HCT116 (cell line): Measurements from ENCODE around the gene ADD3. TPM values are rescaled to one million over a fixed set of nuclear protein-coding genes. Genes with fewer than 3 reads are reported as not detected.

Experiments used
- ATAC-seq: fragments of 200-7000 bp; cut with Tn5 transposase; 2 replicates; pipeline ENCODE4 v1.9.1; 2020; ENCODE audit warnings: mild to moderate bottlenecking, moderate library complexity
- BruUV-seq: library from RNA; stranded (reverse); fragments of 400-500 nt; replicated peaks from 2 replicates; lab custom pipeline; 2021; lab: Mats Ljungman, UMichigan
- CTCF ChIA-PET: fragments of 300-600 bp; sonication (Branson Sonifier 250); formaldehyde crosslinking; loops from one replicate; lab custom pipeline; 2021; ENCODE audit warnings: antibody characterized with exemption; lab: Charles Lee
- POLR2A ChIA-PET: fragments of 300-600, 350-600 bp; sonication (Branson Sonifier 250); formaldehyde crosslinking; loops from one replicate; lab custom pipeline; 2021; ENCODE audit warnings: antibody characterized with exemption; lab: Charles Lee
- RAD21 ChIA-PET, 2 experiments: fragments of 300-600 bp; sonication (Branson Sonifier 250); formaldehyde crosslinking; loops; one replicate each; lab custom pipeline; 2023; ENCODE audit warnings: low total read pairs in 2 of 2; ENCODE audit not compliant: uncharacterized antibody in 2 of 2, unreplicated experiment in 2 of 2, low non-redundant PET in 1 of 2; lab: Charles Lee
- DNase-seq: peaks from one replicate; pipeline ENCODE4 v3.0.0-alpha.2; 2010; ENCODE audit warnings: low read depth, low spot score
- H2AFZ ChIP-seq: fragments of 200-600 bp; shearing (Covaris generic), sonication (generic); 2 replicates; pipeline ENCODE4 v1.6.1; 2017; ENCODE audit warnings: low read depth, mixed run types, mixed read lengths, antibody characterized with exemption, low read length; ENCODE audit not compliant: poor library complexity, severe bottlenecking
- H3K27ac ChIP-seq: 2 replicates; pipeline ENCODE4 v1.5.1; 2012; ENCODE audit warnings: low read depth, low read length
- H3K27me3 ChIP-seq: fragments of 200-600 bp; sonication (generic); 2 replicates; pipeline ENCODE4 v1.6.1; 2016; ENCODE audit warnings: mixed run types, low read length, mixed read lengths; ENCODE audit not compliant: insufficient read depth
- H3K36me3 ChIP-seq, 2 experiments: fragments of 200-500 bp in 1 of 2; fragments of 200-600 bp in 1 of 2; sonication (Bioruptor generic) in 1 of 2; sonication (generic) in 1 of 2; 2 replicates each; pipeline versions ENCODE4 v1.5.1 to v1.6.1; 2014 to 2016; ENCODE audit warnings: low read length in 2 of 2, inconsistent platforms in 1 of 2, mixed read lengths in 1 of 2, mixed run types in 1 of 2; ENCODE audit not compliant: insufficient read depth in 2 of 2, control insufficient read depth in 1 of 2
- H3K4me1 ChIP-seq, 2 experiments: fragments of 200-600 bp in 1 of 2; sonication (generic) in 1 of 2; 2 replicates each; pipeline versions ENCODE4 v1.5.1 to v1.6.1; 2012 to 2017; ENCODE audit warnings: low read length in 2 of 2, inconsistent platforms in 1 of 2, mild to moderate bottlenecking in 1 of 2, mixed read lengths in 1 of 2, mixed run types in 1 of 2, moderate library complexity in 1 of 2; ENCODE audit not compliant: insufficient read depth in 2 of 2, control insufficient read depth in 1 of 2
- H3K4me2 ChIP-seq: fragments of 200-600 bp; sonication (generic); 2 replicates; pipeline ENCODE4 v1.6.1; 2017; ENCODE audit warnings: mixed run types, low read length, mixed read lengths
- H3K4me3 ChIP-seq, 2 experiments: fragments of 200-600 bp in 1 of 2; sonication (generic) in 1 of 2; replicated peaks in 1 of 2; 2 replicates each; pipeline ENCODE4 v1.5.1; 2011 to 2016; ENCODE audit warnings: low read length in 2 of 2, control low read depth in 1 of 2, low read depth in 1 of 2, mild to moderate bottlenecking in 1 of 2, mixed read lengths in 1 of 2, mixed run types in 1 of 2
- H3K79me2 ChIP-seq: fragments of 200-600 bp; sonication (generic); 2 replicates; pipeline ENCODE4 v1.6.1; 2017; ENCODE audit warnings: mild to moderate bottlenecking, mixed run types, low read length, moderate library complexity, mixed read lengths; ENCODE audit not compliant: insufficient read depth
- H3K9ac ChIP-seq: fragments of 200-600 bp; sonication (generic); 2 replicates; pipeline ENCODE4 v1.6.1; 2016; ENCODE audit warnings: low read length, mixed read lengths
- H3K9me2 ChIP-seq: fragments of 200-600 bp; sonication (generic), shearing (Covaris generic); 2 replicates; pipeline ENCODE4 v1.6.1; 2017; ENCODE audit warnings: mixed run types, mild to moderate bottlenecking, moderate library complexity; ENCODE audit not compliant: insufficient read depth
- H3K9me3 ChIP-seq, 2 experiments: fragments of 200-500 bp in 1 of 2; fragments of 200-600 bp in 1 of 2; sonication (Bioruptor generic) in 1 of 2; sonication (generic) in 1 of 2; 2 replicates each; pipeline ENCODE4 v1.6.1; 2014 to 2017; ENCODE audit warnings: low read length in 2 of 2, mixed read lengths in 2 of 2, inconsistent platforms in 1 of 2, low read depth in 1 of 2, mild to moderate bottlenecking in 1 of 2, mixed run types in 1 of 2, moderate library complexity in 1 of 2; ENCODE audit not compliant: control insufficient read depth in 1 of 2, insufficient read depth in 1 of 2
- H4K20me1 ChIP-seq: fragments of 200-600 bp; sonication (generic), shearing (Covaris generic); 2 replicates; pipeline ENCODE4 v1.6.1; 2017; ENCODE audit warnings: mixed run types, mild to moderate bottlenecking, moderate library complexity; ENCODE audit not compliant: insufficient read depth
- ATF3 ChIP-seq: IDR thresholded peaks from 2 replicates; pipeline ENCODE4 v1.6.1; 2012
- CEBPB ChIP-seq: IDR thresholded peaks from 2 replicates; pipeline ENCODE4 v1.6.1; 2012; ENCODE audit warnings: low read depth
- EZH2 ChIP-seq: fragments of 200-600 bp; sonication (generic); IDR thresholded peaks from 2 replicates; pipeline ENCODE4 v1.6.1; 2017; ENCODE audit warnings: antibody characterized with exemption, mixed run types
- JUND ChIP-seq: IDR thresholded peaks from 2 replicates; pipeline ENCODE4 v1.6.1; 2012
- MAX ChIP-seq: IDR thresholded peaks from 2 replicates; pipeline ENCODE4 v1.6.1; 2012
- POLR2A ChIP-seq: IDR thresholded peaks from 2 replicates; pipeline ENCODE4 v1.7.0; 2011; ENCODE audit warnings: borderline replicate concordance; ENCODE audit not compliant: insufficient read depth, insufficient read length; ENCODE audit errors: extremely low read depth
- POLR2AphosphoS5 ChIP-seq: IDR thresholded peaks from 2 replicates; pipeline ENCODE4 v1.6.1; 2011; ENCODE audit warnings: mild to moderate bottlenecking, low read depth, low read length, moderate library complexity
- REST ChIP-seq: IDR thresholded peaks from 2 replicates; pipeline ENCODE4 v1.6.1; 2012; ENCODE audit warnings: low read depth
- SIN3A ChIP-seq: IDR thresholded peaks from 2 replicates; pipeline ENCODE4 v1.6.1; 2012; ENCODE audit warnings: low read depth
- SP1 ChIP-seq: IDR thresholded peaks from 2 replicates; pipeline ENCODE4 v1.6.1; 2012; ENCODE audit warnings: low read depth
- SRF ChIP-seq: IDR thresholded peaks from 2 replicates; pipeline ENCODE4 v1.6.1; 2012; ENCODE audit warnings: low read depth
- ZFX ChIP-seq: fragments of 450-650 bp; IDR thresholded peaks from 2 replicates; pipeline ENCODE4 v1.6.1; 2017
- ZNF274 ChIP-seq: fragments of 200-500 bp; sonication (Bioruptor generic); IDR thresholded peaks from 2 replicates; pipeline ENCODE4 v1.6.1; 2014; ENCODE audit warnings: mild to moderate bottlenecking, low read depth, low read length, inconsistent platforms
- intact Hi-C: fragments of 100-400 bp; cut with micrococcal nuclease; formaldehyde crosslinking; loops from 2 replicates; pipeline ENCODE4 v1.10.0; 2022
- total RNA-seq: library from RNA; stranded (reverse); gene quantifications from one replicate; pipeline ENCODE4 v1.2.1, GENCODE V29; 2021; ENCODE audit not compliant: unreplicated experiment

ADD3 gene
- total RNA-seq, 1 experiment from 2014 or later, result 41.1 TPM

GRCh38 chr10:110160081-110160480 is 152.3 kb downstream of the ADD3 start:
- ChIA-PET CTCF (no interaction called here), POLR2A (no interaction called here), RAD21 (no interaction called here)
- Histone ChIP-seq H3K27ac (no peak overlapping the region), H3K9ac (no peak overlapping the region)
- TF ChIP-seq REST (no peak), ZNF274 (no peak), EZH2 (no peak), ZFX (no peak), CEBPB (no peak), SIN3A (no peak), POLR2AphosphoS5 (no peak), SRF (no peak), ATF3 (no peak), MAX (no peak), JUND (no peak), SP1 (no peak), POLR2A (no peak)
- TF ChIP-seq, all 23 proteins: peak for 0
- DNase-seq (no peak), ATAC-seq (no peak)
- no peaks in the 10 kb centered on the region for H3K9me2 ChIP-seq
- H4K20me1 ChIP-seq, result no peaks in the 10 kb centered on the region; the same call in 1 of the 2 replicates
- intact Hi-C loops, result no loop called here
- H3K4me1 ChIP-seq, result peaks cover 0 to 5% of the 10 kb centered on the region in 2 experiments; a peak in 2 of 4 replicates
- H3K9me3 ChIP-seq, result no peaks in the 10 kb centered on the region
- H3K79me2 ChIP-seq, result no peaks in the 10 kb centered on the region
- H2AFZ ChIP-seq, result no peak overlapping the region
- BruUV-seq, result no TSS peak
- no peak overlapping the region for H3K4me2 ChIP-seq
- H3K4me3 ChIP-seq, result no peak overlapping the region
- H3K36me3 ChIP-seq, result no peaks in the 10 kb centered on the region
- no peaks in the 10 kb centered on the region for H3K27me3 ChIP-seq
